Measurements from ENCODE around the gene SV2B. TPM values are rescaled to one million over a fixed set of nuclear protein-coding genes. Genes with fewer than 3 reads are reported as not detected.

SV2B gene
- total RNA-seq, 1 experiment from 2014 or later = not detected

DNA sequence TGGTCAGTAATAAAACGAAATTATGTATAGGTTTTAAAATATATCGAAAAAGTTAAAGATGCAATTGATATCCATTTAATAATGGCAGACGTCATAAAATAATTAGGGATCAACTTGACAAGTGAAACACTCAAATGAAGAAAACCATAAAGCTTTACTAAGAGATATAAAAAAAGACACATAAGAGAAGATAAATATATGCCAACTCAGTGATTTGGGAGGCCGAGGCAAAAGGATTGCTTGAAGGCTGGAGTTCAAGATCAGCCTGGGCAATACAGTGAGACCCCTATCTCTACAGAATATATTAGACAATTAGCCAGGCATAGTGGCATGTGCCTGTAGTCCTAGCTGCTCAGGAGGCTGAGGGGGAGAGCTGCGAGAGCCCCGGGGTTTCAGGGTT is 190.5 kb downstream of the SV2B start:
- Histone ChIP-seq H3K9me2 (ENCODE audit: insufficient read depth) (no peaks in the 10 kb centered on the region), H3K79me2 (ENCODE audit: insufficient read depth, low read length) (no peaks in the 10 kb centered on the region), H3K27me3 (ENCODE audit: insufficient read depth, low read length) (peaks cover 54% of the 10 kb centered on the region), H4K20me1 (ENCODE audit: insufficient read depth) (no peaks in the 10 kb centered on the region), H3K36me3 (ENCODE audit: control insufficient read depth in 1 of 2, insufficient read depth in 2 of 2, low read length in 2 of 2) (no peaks in the 10 kb centered on the region), H3K4me2 (ENCODE audit: low read length) (no peak overlapping the region), H3K4me3 (replicated peaks in 1 of 2; ENCODE audit: low read depth in 1 of 2, low read length in 2 of 2) (no peak overlapping the region), H3K4me1 (ENCODE audit: control insufficient read depth in 1 of 2, insufficient read depth in 2 of 2, low read length in 2 of 2) (no peaks in the 10 kb centered on the region), H3K27ac (ENCODE audit: low read depth, low read length) (no peak overlapping the region), H3K9ac (ENCODE audit: low read length) (no peak overlapping the region), H2AFZ (ENCODE audit: low read depth, low read length, poor library complexity, severe bottlenecking) (no peak overlapping the region), H3K9me3 (ENCODE audit: control insufficient read depth in 1 of 2, insufficient read depth in 1 of 2, low read depth in 1 of 2, low read length in 2 of 2) (no peaks in the 10 kb centered on the region)
- POLR2A ChIA-PET = no interaction called here
- CTCF ChIA-PET = no interaction called here
- no peak for TF ChIP-seq SP1 (IDR thresholded peaks at IDR 0.05; ENCODE audit: low read depth)
- TF ChIP-seq, protein P1, sequence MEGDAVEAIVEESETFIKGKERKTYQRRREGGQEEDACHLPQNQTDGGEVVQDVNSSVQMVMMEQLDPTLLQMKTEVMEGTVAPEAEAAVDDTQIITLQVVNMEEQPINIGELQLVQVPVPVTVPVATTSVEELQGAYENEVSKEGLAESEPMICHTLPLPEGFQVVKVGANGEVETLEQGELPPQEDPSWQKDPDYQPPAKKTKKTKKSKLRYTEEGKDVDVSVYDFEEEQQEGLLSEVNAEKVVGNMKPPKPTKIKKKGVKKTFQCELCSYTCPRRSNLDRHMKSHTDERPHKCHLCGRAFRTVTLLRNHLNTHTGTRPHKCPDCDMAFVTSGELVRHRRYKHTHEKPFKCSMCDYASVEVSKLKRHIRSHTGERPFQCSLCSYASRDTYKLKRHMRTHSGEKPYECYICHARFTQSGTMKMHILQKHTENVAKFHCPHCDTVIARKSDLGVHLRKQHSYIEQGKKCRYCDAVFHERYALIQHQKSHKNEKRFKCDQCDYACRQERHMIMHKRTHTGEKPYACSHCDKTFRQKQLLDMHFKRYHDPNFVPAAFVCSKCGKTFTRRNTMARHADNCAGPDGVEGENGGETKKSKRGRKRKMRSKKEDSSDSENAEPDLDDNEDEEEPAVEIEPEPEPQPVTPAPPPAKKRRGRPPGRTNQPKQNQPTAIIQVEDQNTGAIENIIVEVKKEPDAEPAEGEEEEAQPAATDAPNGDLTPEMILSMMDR (IDR thresholded peaks at IDR 0.05 in 2 of 3, conservative IDR thresholded peaks at IDR 0.05 in 1 of 3; ENCODE audit: borderline replicate concordance in 1 of 3, insufficient read depth in 1 of 3, low read depth in 2 of 3, low read length in 2 of 3) = no peak
- no peak for TF ChIP-seq EZH2 (IDR thresholded peaks at IDR 0.05)
- no peak for TF ChIP-seq YY1 (IDR thresholded peaks at IDR 0.05; ENCODE audit: extremely low read depth, insufficient replicate concordance, low read depth, low read length)
- no peak for TF ChIP-seq JUND (IDR thresholded peaks at IDR 0.05)
- no peak for TF ChIP-seq POLR2A (IDR thresholded peaks at IDR 0.05; ENCODE audit: borderline replicate concordance, extremely low read depth, insufficient read depth, insufficient read length)
- no peak for TF ChIP-seq RAD21 (IDR thresholded peaks at IDR 0.05; ENCODE audit: low read depth)
- TF ChIP-seq, protein P2, sequence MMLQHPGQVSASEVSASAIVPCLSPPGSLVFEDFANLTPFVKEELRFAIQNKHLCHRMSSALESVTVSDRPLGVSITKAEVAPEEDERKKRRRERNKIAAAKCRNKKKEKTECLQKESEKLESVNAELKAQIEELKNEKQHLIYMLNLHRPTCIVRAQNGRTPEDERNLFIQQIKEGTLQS (IDR thresholded peaks at IDR 0.05) = no peak
- TF ChIP-seq, protein P3, sequence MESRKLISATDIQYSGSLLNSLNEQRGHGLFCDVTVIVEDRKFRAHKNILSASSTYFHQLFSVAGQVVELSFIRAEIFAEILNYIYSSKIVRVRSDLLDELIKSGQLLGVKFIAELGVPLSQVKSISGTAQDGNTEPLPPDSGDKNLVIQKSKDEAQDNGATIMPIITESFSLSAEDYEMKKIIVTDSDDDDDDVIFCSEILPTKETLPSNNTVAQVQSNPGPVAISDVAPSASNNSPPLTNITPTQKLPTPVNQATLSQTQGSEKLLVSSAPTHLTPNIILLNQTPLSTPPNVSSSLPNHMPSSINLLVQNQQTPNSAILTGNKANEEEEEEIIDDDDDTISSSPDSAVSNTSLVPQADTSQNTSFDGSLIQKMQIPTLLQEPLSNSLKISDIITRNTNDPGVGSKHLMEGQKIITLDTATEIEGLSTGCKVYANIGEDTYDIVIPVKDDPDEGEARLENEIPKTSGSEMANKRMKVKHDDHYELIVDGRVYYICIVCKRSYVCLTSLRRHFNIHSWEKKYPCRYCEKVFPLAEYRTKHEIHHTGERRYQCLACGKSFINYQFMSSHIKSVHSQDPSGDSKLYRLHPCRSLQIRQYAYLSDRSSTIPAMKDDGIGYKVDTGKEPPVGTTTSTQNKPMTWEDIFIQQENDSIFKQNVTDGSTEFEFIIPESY (IDR thresholded peaks at IDR 0.05; ENCODE audit: extremely low read depth, insufficient replicate concordance, low read length) = no peak
- TF ChIP-seq SIN3A (IDR thresholded peaks at IDR 0.05; ENCODE audit: low read depth) = no peak
- no peak for TF ChIP-seq FOSL1 (IDR thresholded peaks at IDR 0.05; ENCODE audit: low read depth)
- TF ChIP-seq POLR2AphosphoS5 (IDR thresholded peaks at IDR 0.05; ENCODE audit: low read depth, low read length) = no peak
- no peak for TF ChIP-seq EZH2phosphoT487 (IDR thresholded peaks at IDR 0.05; ENCODE audit: borderline replicate concordance)
- TF ChIP-seq, protein P4, sequence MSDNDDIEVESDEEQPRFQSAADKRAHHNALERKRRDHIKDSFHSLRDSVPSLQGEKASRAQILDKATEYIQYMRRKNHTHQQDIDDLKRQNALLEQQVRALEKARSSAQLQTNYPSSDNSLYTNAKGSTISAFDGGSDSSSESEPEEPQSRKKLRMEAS (IDR thresholded peaks at IDR 0.05) = no peak
- no peak for TF ChIP-seq CBX3 (IDR thresholded peaks at IDR 0.05; ENCODE audit: low read depth)
- TF ChIP-seq ELF1 (IDR thresholded peaks at IDR 0.05; ENCODE audit: borderline replicate concordance, low read depth) = no peak
- TF ChIP-seq ZNF274 (IDR thresholded peaks at IDR 0.05; ENCODE audit: low read depth, low read length) = no peak
- TF ChIP-seq CEBPB (IDR thresholded peaks at IDR 0.05; ENCODE audit: low read depth) = no peak
- no peak for TF ChIP-seq EGR1 (IDR thresholded peaks at IDR 0.05; ENCODE audit: low read depth)
- no TSS peak for BruUV-seq (replicated peaks)
- intact Hi-C loops (cut with micrococcal nuclease) = no loop called here
- ATAC-seq = no peak
- DNase-seq (ENCODE audit: low read depth, low spot score) = no peak
- RAD21 ChIA-PET (ENCODE audit: low non-redundant PET in 1 of 2, low total read pairs in 2 of 2, uncharacterized antibody in 2 of 2, unreplicated experiment in 2 of 2) = no interaction called here
